ENCODE data around the gene OR1S1.
"Not testable (repeated sequence)": the region's sequence is repeated elsewhere in the genome, so short reads cannot be mapped to it uniquely, and the experiment has no call there.

Gene OR1S1

GRCh38 chr11:58212420-58212819 lies at the start of gene OR1S1:
Gene OR1S1 (plus strand): TSS chr11:58212720.
- not testable (repeated sequence) for DNase-seq (ENCODE audit: low spot score)

GRCh38 chr11:58164389-58164788 lies 48.1 kb upstream of the OR1S1 start:
- no peak for DNase-seq (ENCODE audit: low spot score)

- DNase-seq (ENCODE audit: low spot score), result no peak
Measured at GRCh38 chr11:58164990-58165389, 47.5 kb upstream of the OR1S1 start.

- no peak for DNase-seq (ENCODE audit: low spot score)
Measured at GRCh38 chr11:58165504-58166106, 46.9 kb upstream of the OR1S1 start.

- DNase-seq (ENCODE audit: low spot score), result no peak
Measured at GRCh38 chr11:58177409-58178054, 35.0 kb upstream of the OR1S1 start.

GRCh38 chr11:58178444-58178843 lies 34.1 kb upstream of the OR1S1 start:
- no peak for DNase-seq (ENCODE audit: low spot score)

GRCh38 chr11:58179648-58180047 lies 32.9 kb upstream of the OR1S1 start:
- no peak for DNase-seq (ENCODE audit: low spot score)

GRCh38 chr11:58186938-58187337 lies 25.6 kb upstream of the OR1S1 start:
- DNase-seq (ENCODE audit: low spot score), result no peak

- no peak for DNase-seq (ENCODE audit: low spot score)
Measured at GRCh38 chr11:58188770-58189169, 23.8 kb upstream of the OR1S1 start, which contains the start of gene OR9Q2. Gene OR9Q2 (plus strand): TSS chr11:58189070. CDS start chr11:58190491, 1,421 bp downstream.

- DNase-seq (ENCODE audit: low spot score), result no peak
Measured at GRCh38 chr11:58192229-58192628, 20.3 kb upstream of the OR1S1 start.

- DNase-seq (ENCODE audit: low spot score), result no peak
Measured at GRCh38 chr11:58193391-58193790, 19.1 kb upstream of the OR1S1 start.

GRCh38 chr11:58195939-58196338 lies 16.6 kb upstream of the OR1S1 start:
- no peak for DNase-seq (ENCODE audit: low spot score)

GRCh38 chr11:58199271-58199670 lies 13.2 kb upstream of the OR1S1 start:
- no peak for DNase-seq (ENCODE audit: low spot score)

GRCh38 chr11:58204042-58204441 lies 8.5 kb upstream of the OR1S1 start, which contains the start of gene OR1S2:
Gene OR1S2 (minus strand): TSS chr11:58204142. CDS start chr11:58204142, 0 bp downstream.
- no peak for DNase-seq (ENCODE audit: low spot score)

GRCh38 chr11:58216476-58216875 lies 4.0 kb downstream of the OR1S1 start:
- DNase-seq (ENCODE audit: low spot score), result no peak

GRCh38 chr11:58222721-58223120 lies 10.2 kb downstream of the OR1S1 start:
- no peak for DNase-seq (ENCODE audit: low spot score)

GRCh38 chr11:58227956-58228615 lies 15.6 kb downstream of the OR1S1 start:
- no peak for DNase-seq (ENCODE audit: low spot score)

GRCh38 chr11:58243954-58244353 lies 31.4 kb downstream of the OR1S1 start:
- DNase-seq (ENCODE audit: low spot score), result no peak

- no peak for DNase-seq (ENCODE audit: low spot score)
Measured at GRCh38 chr11:58254936-58255335, 42.4 kb downstream of the OR1S1 start.

- no peak for DNase-seq (ENCODE audit: low spot score)
Measured at GRCh38 chr11:58259983-58260382, 47.5 kb downstream of the OR1S1 start.

Data from pons (tissue), 1 donor.